Smooth muscle cell of the brain vasculature (primary cell): ENCODE results near the gene TJP3.

Source experiments
- DNase-seq: peaks from one replicate; pipeline ENCODE4 v3.0.0-alpha.2; 2012; ENCODE audit warnings: low read depth, low spot score

The TJP3 gene

GRCh38 chr19:3670796-3671679 lies 37.1 kb upstream of the TJP3 start:
- DNase-seq, result no peak

GRCh38 chr19:3671680-3672574 lies 36.3 kb upstream of the TJP3 start:
- no peak for DNase-seq

DNA sequence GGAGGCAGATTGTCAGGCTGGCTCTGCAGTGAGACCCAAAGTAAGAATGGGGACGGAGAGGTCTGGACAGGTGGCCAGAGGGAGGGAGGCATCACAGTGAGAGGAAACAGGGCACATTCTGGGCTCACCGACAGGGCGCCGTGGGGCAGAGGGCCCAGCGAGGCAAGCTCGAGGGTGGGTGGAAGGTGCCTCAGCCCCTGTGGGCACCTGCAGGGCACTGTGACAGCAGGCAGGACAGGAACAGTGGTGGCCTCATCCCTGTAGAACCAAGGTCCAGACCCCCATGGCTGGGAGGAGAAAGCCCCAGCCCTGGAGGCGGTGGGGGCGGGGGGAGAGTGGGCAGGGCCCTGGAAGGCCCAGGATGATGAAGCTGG lies 35.6 kb upstream of the TJP3 start:
- no peak for DNase-seq

DNA sequence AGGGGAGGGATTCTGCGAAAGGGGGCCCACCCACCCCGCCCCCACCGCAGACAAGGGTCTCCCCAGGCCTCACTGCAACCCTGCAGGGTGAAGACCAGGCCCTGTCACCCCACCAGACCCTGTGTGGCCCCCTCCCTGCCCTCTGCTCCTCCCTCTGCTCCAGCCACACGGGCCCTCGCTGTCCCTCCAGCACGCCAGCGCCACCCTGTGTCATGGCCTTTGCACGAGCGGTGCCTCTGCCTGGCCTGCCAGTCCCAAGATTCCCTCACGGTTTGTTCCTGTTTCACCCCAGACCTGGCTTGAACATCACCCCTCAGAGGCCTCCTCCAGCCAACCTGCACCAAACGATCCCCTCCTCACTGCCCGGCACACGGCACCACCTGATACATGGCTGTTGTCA lies 35.2 kb upstream of the TJP3 start:
- no peak for DNase-seq

DNA sequence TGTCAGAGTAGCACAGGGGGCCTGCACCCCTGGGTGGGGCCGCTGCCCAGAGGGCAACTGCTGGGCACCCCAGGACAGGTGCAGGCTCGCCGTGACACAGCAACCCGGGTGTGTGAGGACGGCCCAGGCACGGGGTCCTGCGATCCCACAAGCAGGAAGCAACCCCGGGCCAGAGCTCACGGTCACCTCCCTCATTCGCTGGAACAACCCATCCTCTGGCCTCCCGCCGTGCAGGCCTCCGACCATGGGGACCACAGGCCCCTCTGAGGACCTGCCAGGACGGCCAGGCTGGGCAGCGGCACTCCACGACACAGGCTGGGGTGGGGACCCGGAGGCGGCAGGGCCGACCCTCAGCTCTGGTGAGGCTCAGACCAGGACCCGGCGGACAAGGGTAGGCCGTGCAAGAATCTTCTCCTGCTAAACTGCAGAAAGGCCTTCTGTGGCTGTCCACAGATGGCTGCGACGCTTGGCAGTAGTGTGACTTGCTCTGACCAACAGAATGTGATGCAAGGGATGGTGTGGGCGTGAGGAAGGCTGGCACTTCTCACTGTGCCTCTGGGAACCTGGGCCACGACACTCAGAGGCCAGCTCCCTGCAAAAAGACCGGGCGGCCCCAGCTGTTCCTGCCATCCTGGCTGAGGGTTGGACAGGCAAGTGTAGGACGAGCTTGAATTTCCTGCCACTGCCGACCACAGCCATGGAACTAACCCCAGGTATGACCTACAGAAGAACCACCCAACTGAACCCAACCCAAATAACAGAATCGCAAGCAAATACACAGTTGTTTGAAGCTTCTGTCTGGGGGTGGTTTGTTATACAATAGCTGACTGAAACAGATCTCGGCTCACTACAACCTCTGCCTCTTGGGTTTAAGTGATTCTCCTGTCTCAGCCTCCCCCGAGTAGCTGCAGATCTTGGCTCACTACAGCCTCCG lies 34.4 kb upstream of the TJP3 start:
- DNase-seq, result no peak

GRCh38 chr19:3674784-3675543 lies 33.2 kb upstream of the TJP3 start:
- no peak for DNase-seq

DNA sequence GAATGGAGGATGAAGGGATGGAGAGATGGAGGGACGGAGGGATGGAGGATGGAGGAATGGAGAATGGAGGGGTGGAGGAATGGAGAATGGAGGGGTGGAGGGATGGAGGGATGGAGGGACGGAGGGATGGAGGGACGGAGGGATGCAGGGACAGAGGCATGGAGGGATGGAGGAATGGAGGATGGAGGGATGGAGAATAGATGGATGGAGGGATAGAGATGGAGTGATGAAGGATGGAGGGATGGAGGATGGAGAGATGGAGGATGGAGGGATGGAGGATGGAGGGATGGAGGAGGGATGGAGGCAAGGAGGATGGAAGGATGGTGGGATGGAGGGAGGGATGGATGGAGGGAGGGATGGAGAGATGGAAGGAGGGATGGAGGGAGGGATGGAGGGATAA lies 30.0 kb upstream of the TJP3 start:
- DNase-seq, result no peak

DNA sequence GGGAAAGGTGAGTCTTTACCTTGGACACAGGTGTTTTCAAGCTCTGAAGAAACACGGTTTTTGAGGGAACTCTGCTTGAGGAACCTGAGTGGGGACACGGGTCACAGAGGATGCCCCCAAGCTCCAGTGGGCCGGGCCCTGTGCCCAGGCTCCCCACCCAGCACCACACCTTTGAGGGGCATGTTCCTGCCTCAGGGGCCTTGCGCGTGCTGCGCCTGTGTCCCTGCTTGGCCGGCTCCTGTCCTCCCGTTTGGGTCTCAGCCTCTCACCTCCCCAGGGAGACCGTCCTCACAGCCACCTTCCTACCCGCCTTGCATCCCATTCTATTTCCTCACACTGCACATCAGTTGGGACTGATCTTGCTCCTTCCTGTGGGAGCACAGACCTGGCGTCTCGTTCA lies 29.0 kb upstream of the TJP3 start:
- DNase-seq, result no peak

GRCh38 chr19:3679581-3679980 lies 28.6 kb upstream of the TJP3 start:
- DNase-seq, result no peak

GRCh38 chr19:3680939-3681338 lies 27.2 kb upstream of the TJP3 start:
- no peak for DNase-seq

GRCh38 chr19:3682286-3682685 lies 25.9 kb upstream of the TJP3 start:
- DNase-seq, result no peak

DNA sequence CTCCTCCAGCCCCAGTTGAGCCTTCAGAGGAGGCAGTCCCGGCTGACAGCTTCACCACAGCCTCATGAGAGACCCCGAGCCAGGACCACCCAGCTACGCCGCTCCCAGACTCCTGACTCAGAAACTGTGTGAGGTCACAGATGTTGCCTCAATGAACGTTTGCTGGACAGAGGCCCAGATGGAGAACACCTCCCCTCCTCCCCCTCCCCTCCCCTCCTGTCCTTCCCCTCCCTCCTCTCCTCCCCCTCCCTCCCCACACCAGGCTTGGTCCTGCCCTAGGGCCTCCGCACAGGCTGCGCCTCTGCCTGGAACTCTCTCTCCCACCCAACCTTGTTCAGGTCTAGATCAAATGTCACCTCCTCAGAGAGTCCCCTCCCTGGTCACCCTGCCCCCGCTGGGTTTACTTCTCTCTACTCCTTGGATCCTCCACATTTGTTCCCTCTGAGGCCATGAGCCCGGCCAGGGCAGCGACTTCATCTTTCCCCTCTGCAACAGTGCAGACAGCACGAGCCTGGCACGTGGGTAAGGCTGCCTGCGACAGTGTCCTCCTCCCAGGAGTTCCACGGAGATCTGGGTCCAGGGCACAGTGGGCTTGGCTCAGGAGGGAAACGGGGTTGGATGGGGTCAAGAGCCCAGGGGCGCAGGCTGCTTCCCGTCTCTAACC lies 25.3 kb upstream of the TJP3 start:
- no peak for DNase-seq

GRCh38 chr19:3683405-3684053 lies 24.7 kb upstream of the TJP3 start:
- peak; percentile 67 for DNase-seq

GRCh38 chr19:3684054-3684816 lies 23.9 kb upstream of the TJP3 start:
- peak; percentile 46 for DNase-seq

- DNase-seq, result no peak
These were observed 23.3 kb upstream of the TJP3 start for GRCh38 chr19:3684817-3685410.

- no peak for DNase-seq
These were observed 20.8 kb upstream of the TJP3 start for GRCh38 chr19:3687393-3687773.

DNA sequence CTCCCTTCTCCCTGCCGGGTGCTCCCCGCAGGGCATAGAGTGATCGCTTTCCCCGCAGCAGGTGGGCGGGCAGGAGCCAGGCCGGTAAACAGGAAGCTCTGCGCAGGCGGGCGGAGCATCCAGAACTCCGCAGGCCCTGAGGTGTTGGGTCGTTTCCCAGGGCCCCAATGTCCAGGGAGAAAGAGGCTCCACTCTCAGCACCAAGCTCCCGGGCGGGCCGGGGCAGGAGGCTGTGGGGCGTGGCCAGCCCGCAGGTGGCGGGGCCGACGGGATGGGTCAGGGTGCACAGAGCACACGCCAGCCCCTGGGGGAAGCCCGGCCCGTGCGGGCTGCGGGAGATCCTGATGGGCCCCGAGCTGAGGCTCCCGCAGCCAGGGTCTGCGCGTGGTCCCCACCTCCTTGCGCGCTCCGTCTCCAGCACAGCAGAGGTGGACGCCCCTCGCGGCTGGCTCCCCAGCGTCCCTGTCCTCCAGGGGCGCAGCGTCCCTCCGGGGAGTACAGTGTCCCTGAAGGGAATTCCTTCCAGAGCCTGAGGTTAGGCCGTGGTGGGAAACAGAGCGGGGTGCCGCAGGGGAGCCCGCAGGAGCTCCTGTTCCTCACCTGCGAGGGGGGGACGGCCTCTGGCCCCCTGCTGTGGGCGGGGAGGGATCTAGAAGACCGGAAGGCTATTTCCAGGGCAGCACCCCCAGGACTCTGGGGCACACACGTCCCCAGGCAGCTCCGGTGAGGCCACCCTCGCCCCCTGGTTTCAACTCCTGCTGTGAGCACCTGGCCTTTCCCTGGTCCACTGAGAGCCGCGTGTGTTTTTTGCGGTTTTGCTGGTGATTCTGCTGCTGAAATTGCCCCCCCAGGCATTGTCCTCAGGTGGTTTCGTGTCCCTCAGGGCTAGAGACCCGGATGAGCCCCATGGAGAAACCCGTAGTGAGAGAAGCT lies 20.1 kb upstream of the TJP3 start:
- no peak for DNase-seq
